ENCODE data around the gene DHX38.

GRCh38 chr16:72083778-72084404, 9.8 kb upstream of the DHX38 start:
- TF ChIP-seq EZH2 (IDR thresholded peaks at IDR 0.05) (no peak), SP1 (IDR thresholded peaks at IDR 0.05; ENCODE audit: low read depth) (no peak), REST (IDR thresholded peaks at IDR 0.05; ENCODE audit: low read depth) (no peak), POLR2AphosphoS5 (IDR thresholded peaks at IDR 0.05; ENCODE audit: low read depth, low read length) (no peak), RAD21 (IDR thresholded peaks at IDR 0.05; ENCODE audit: low read depth) (no peak), POLR2A (IDR thresholded peaks at IDR 0.05; ENCODE audit: borderline replicate concordance, extremely low read depth, insufficient read depth, insufficient read length) (no peak)
- TF ChIP-seq, protein P1, sequence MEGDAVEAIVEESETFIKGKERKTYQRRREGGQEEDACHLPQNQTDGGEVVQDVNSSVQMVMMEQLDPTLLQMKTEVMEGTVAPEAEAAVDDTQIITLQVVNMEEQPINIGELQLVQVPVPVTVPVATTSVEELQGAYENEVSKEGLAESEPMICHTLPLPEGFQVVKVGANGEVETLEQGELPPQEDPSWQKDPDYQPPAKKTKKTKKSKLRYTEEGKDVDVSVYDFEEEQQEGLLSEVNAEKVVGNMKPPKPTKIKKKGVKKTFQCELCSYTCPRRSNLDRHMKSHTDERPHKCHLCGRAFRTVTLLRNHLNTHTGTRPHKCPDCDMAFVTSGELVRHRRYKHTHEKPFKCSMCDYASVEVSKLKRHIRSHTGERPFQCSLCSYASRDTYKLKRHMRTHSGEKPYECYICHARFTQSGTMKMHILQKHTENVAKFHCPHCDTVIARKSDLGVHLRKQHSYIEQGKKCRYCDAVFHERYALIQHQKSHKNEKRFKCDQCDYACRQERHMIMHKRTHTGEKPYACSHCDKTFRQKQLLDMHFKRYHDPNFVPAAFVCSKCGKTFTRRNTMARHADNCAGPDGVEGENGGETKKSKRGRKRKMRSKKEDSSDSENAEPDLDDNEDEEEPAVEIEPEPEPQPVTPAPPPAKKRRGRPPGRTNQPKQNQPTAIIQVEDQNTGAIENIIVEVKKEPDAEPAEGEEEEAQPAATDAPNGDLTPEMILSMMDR (IDR thresholded peaks at IDR 0.05 in 2 of 3, conservative IDR thresholded peaks at IDR 0.05 in 1 of 3; ENCODE audit: borderline replicate concordance in 1 of 3, insufficient read depth in 1 of 3, low read depth in 2 of 3, low read length in 2 of 3): no peak

Measured in HCT116 (cell line).